ENCODE results near the gene TNC.

TNC gene

DNA sequence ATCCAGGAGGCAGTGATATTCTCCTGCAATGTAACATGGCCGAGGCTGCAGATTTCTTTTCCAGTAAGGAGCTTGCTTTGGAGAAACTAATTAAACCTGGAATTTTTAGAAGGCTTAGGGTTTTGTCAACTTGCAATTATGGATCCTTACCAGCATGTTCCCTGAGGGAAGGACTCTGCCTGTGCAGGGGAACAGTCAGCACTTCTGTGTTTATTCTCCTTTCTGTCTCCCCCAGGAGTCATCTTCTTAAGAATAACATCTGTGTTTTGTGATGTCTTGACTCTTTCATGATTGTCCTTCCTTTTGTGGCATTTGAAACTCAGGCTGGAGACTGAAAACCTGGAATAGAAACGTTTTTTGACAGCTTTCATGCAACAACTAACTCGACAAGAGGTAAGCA, 107.1 kb downstream of the TNC start:
- no peak for ATAC-seq
- DNase-seq = no peak

DNA sequence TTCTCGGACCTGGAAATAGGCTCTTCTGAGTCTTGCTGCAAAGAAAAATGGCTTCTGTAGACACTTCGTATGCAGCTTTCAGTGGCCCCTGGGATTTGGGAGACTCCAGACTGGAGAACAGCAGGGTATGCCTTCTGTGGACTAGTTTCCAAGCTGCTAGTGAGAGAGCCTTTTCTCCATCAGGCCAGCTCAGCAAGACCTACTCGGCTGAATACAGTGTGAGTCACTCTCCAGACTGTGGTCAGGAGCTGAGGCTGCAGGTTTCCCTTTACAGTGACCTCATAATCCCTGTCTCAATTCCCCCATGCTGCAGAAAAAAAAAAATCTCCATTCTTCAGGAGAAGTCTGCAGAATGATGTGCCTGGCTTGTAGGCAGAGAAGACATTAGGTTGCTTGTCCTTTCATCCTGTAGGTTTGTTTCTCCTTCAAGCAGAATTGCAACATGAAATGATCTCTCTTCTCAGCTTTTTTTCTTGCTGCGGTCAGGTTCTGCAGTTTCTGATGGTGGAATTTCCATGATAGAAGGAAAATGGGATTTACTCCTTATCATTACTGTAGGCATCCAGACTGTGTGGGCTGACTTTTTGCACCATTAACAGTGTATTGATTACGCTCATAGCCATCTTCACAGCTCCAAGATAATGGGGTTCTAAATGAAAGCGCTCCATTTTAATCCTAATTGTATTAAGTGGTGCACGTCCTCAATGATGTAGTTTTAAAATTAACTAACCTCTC, 109.3 kb downstream of the TNC start:
- DNase-seq (no peak), ATAC-seq (peak; percentile 67)

DNA sequence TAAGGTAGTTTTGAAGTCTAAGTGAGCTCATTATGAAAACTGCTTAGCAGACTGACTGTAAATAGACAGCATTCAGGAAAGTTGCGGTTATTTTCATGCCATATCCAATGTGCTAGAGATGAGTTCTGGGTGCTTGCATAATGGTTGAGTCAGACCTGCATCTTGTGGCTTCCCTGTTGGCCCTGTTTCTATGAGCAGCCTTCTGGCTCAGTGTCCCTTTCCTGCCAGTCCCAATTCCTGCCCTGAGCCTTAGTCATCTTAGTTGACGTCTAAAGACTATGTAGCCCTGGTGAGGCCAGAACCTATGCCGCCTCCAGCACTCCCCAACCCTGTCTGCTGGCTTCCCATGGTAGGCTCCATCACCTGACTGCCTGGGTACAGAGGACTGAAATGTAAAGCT, 111.3 kb downstream of the TNC start:
- ATAC-seq (peak; percentile 40), DNase-seq (peak; percentile 34)

DNA sequence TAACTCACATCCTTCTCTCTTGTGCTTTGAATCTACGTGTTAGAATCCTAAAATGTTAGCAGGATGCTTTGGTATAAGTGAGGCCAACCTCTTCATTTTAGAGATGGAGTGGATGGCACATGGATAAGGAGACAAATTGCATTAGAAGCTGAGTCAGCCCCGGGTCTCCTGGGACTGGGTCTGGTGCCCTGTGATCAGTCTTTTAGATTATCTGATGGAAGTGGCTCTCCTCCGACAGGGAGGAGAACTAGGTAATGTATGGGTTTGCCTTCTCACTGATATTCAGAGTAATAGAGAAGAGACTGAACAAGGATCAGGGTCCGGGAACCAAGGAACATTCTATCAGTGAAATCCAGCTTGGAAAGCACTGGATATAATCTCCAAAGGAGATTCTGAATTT, 112.6 kb downstream of the TNC start:
- no peak for ATAC-seq
- no peak for DNase-seq

DNA sequence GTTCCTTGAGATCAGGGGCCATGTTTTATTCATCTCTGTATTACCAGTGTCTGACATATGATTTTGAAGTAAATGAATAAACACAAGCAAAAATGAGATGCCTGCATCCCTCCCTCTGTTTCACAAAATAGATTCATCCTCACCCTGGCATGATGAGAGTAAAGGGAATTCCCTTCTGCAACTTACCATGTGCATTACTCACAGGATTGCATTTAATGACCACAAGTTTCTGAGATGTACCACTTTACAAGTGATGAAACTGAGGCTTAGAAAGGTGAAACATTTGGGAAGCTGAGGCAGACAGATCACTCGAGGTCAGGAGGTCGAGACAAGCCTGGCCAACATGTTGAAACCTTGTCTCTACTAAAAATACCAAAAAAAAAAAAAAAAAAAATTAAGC, 113.4 kb downstream of the TNC start:
- peak; percentile 70 for ATAC-seq
- no peak for DNase-seq

DNA sequence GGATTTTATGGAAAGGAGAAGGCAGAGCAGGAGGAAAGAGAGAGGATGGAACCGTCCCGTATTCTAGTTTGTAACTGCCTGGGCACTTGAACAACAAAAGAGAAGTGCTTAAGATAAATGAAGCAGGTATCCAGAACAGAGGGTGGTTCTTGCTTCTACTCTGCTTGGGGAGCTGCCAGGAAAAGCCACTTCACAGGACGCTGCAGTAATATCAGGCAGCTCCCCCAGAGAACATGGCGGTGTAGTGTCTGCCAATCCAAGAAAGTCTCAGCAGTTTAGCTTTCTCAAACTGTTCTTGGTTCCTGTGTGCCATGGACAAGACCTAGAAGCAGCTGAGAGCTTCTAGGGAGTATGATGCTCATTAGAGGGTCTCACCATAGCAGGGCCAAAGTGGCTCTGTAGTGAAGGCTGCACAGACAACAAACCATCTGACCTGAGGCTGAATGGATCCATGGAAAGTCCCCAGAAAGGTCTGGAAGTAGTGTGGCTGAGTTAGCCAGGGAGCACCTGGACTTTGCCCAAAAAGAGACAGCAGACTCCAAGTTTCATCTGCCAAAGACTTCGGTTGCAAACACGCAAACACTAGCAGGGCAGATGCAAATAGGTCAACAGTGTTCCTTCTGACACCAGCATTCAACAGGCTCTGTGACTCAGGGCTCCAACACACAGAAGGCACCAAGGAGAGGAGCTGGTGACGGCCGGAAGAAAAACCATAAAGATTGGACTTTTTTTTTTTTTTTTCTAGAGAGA, 115.4 kb downstream of the TNC start:
- ATAC-seq (no peak), DNase-seq (no peak)

DNA sequence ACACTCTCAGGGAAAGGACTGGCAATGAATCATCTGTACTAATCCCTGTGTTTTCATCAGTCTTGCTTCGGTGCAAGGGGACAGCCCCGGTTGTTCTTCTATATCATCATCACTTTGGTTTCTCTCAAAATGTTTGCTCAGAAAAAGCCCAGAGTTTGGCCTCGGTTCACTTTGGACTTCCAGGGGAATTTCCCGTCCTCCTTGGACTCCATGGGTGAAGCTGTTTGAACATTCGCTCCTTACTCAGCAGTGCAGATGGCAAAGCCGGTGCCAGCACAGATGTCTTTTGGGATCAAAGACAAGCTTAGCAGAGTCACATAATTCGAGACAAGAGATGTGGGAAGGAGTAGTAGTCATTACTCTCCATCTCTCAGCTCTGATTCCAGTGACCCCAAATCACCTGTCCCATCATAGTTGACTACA, 117.7 kb downstream of the TNC start:
- DNase-seq (peak; percentile 42), ATAC-seq (peak; percentile 82)

DNA sequence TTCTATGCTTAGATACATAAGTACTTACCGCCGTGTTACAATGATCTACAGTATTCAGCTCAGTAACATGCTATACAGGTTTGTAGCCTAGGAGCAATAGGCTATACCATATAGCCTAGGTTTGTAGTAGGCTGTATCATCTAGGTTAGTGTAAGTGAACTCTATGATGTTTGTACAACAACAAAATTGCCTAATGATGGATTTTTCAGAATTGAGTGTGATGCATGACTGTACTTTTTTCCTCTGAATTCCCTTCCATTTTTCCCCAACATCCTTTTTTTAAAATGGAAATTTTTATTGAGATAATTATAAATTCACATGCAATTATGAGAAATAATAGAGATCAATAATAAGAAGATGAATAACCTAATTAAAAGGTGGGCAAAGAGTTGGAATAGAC, 119.6 kb downstream of the TNC start:
- DNase-seq (no peak), ATAC-seq (no peak)

DNA sequence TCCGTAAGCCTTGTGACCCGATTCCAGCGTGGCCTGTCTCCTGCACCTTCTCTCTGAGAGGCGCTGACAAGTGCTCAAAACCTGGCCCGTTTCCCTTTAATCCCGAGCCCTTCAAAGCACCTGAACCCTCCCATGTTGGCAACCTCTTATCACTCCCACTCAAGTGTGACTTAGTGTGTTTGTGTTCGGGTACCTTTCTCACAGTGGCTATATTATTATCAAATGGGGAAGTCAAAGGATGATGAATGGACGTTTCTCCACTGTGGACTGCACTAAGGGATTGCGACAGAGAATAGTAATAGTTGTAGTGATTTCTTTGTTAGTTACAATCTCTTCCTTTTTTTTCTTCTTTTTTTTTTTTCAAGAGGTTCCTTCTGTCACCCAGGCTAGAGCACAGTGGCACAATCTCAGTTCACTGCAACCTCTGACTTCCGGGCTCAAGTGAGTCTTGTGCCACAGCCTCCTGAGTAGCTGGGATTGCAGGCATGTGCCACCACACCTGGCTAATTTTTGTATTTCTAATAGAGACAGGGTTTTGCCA, 122.2 kb downstream of the TNC start:
- DNase-seq = no peak
- ATAC-seq = no peak

DNA sequence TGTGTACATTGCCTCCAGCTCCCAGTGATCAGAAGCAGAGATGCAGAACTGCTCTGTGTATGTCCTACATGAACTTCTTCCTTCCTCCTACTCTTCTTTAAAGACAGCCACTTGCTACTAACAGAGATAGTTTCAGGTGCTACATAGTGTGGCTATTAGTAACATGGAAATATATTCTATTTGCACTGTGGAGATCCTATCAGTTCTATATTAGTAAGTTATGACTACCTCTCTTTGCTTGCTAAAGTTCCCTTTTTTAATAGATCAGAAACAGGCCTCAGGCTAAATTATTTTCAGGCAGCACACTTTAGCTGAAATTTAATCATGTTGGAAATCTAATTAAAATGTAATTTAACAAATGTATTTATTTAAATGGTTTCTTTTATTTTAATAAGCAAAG, 123.2 kb downstream of the TNC start:
- DNase-seq = no peak
- peak; percentile 55 for ATAC-seq

DNA sequence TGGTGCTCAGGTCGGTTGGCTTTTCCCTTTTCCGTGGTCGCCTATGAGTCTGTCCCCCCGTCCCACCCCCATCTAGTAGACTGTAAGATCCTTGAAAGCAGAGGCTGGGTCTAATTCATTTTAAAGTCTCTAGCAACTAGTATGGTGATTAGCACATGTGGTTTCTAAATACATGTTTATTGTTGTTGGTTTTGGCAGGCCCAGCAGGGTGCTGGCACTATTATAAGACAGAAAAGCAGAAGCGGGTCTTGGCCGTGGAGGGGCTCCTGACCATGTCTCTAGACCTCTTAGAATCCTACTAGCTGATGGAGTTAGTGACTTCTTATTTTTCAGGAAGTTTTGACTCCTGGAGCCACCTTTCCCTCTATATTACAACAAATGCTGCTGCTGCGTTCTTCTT, 126.1 kb downstream of the TNC start:
- ATAC-seq (no peak), DNase-seq (no peak)

DNA sequence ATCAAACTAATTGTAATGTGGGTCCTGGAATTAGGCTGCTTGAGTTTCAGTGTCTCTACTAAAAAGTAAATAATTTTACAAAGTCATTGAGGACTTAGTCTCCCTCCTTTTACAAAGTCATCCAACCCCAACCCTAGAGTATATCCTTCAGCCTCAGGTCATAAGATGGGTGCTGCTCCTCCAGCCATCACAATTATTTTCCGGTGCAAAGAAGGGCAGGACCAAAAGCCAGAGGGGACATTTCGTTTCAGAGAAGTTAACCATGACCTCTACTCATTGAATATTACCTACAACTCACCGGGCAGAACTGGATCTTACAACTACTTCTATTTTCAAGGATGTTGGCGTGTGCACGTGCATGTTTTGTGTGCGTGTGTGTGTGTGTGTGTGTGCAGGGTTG, 127.1 kb downstream of the TNC start:
- DNase-seq (no peak), ATAC-seq (no peak)

DNA sequence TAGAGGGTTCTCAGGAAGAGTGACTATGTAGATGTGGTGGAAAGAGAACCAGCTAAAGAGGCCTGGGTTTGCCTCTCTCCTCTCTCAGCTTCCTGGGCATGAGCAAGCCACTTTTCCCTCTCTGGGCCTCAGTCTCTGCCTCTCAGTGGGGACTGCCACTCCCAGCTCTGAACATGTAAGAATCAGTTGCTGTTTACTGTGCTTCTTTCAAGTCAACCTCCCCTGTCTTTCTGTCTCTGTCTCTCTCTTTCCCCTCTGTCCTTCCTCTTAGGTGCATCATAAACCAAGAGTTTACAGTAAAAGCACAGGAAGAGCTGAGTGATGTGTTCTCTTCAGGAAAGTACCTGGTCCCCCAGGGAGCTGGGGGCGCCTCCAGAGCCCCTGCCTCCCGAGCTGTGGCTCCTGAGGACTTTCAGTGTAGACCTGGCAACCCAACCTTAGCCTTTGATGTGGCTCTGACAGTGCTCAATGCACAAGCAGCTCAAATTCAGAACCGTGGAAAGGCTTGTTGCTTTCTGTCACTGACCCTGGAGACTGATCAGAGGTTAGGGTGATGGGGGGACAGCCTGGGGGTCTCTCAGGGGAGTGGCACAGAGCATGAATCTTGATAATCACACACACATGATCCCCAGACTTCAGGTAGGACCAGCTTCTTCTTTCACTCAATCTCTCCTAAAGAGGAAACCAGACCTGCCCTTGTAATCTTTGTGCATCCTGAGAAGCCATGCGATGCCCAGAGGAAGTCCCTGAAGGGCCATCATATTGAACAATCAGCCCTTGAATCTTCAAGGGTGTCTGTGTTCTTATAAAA, 128.2 kb downstream of the TNC start:
- ATAC-seq (peak; percentile 88), DNase-seq (peak; percentile 65)

DNA sequence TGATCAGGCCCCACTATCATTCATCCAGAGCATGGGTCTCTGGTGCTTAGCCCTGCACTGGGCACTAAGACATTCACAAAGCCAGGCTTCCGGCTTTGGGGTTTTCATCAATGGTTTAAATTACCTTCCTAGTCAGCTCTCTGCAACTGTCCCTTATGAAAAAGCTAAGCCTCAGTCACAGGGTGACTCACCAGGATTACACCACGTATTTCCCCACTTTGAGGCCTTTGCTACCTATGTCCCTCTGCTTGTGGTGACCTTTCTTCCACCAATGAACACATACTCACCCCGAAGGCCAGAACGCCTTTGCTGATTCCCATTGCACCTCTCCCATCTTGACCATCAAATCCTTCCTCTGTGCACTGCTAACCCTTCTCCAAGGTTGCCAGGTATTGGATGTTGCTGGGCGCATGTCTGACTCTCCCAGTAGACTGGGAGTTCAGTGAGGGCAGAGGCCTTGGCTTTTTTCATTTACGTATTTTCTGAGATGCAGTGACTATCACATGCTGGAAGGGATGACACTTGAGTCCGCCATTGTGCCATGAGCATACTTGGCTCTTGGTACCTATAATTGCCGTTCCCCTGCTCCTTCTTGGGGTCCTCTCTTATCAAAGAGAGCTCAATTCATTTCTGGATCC, 128.9 kb downstream of the TNC start:
- peak; percentile 43 for DNase-seq
- ATAC-seq = peak; percentile 68

DNA sequence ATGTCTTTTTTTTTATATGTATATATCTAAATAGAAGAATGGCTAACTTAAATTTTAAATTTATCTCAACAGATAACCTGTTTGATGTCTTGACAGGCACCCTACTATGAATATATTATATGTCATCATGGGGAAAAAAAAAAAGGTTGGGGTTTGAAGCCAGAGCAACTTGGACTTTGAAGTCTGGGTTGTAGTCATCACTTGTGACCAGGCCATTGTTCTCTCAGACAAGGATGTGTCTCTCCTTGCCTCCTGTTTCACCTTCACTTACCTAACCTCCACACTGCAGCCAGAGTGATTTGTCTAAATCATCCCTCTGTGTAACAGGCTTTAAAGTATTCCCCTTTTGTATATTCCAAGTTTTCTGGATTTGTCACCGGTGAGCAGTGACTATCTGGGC, 130.8 kb downstream of the TNC start:
- ATAC-seq = no peak

DNA sequence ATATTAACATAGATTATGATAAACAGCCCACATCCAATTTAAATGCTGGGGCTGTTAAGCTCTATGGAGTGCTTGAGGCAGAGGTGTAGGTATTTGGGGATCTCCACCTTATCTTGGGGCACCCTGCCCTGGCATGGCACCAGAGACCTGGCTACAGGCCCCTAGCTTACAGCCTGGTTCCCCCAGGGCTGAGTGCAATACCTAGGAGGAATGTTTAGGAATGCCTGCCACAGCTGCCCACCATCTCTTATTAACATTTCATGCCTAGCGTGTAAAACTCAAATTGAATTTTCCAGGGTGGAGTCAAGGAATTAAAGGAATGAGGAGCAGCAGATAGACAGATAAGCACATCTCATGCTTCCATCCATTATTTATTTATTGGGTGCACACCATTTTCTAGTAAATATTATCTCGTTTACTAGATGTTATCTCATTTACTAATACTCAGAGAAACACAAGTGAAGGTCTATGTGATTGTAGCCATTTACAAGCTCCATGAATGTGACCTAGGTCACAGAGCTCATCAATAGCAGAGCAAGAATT, 131.9 kb downstream of the TNC start:
- ATAC-seq (no peak), DNase-seq (no peak)

More for the DNA sequence above, 130.8 kb downstream of the TNC start:
- no peak for DNase-seq

DNA sequence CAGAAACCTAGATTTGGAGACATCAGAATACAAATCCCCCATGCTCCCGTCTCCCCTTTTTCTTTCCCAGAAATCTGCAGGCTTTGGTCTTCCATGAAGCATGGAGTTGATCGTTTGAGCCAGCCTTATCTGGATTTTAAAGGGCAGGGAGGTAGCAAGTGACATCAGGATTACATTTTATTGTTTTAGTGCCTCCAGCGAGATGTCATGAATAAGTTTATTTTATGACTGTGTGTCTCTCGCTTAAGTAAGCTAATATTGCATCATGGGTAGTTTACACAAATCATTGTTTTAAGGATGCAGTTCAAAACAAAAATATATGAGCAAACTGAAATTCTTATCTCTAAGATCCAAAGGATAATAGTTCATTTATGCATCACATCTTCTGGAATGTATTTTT, 136.9 kb downstream of the TNC start:
- ATAC-seq (no peak), DNase-seq (no peak)

DNA sequence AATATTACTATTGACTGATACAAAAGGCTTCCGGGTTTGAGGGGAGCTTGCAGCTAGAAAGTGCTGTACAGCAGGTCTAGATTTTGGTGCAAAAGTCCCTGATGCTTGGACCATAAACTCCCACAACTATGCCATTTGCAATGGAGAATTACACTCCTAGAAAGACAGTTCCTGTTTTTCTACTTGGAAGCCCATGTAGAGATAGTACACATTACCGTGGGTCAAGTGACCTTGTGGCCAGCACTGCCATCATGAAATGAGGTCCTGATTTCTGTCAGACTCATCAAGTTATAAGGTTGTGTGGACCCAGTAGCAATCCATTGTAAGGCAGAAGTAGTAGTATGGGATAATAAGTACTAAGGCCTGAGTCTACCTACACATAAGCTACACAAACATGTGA, 144.7 kb downstream of the TNC start:
- DNase-seq = no peak
- ATAC-seq = no peak

DNA sequence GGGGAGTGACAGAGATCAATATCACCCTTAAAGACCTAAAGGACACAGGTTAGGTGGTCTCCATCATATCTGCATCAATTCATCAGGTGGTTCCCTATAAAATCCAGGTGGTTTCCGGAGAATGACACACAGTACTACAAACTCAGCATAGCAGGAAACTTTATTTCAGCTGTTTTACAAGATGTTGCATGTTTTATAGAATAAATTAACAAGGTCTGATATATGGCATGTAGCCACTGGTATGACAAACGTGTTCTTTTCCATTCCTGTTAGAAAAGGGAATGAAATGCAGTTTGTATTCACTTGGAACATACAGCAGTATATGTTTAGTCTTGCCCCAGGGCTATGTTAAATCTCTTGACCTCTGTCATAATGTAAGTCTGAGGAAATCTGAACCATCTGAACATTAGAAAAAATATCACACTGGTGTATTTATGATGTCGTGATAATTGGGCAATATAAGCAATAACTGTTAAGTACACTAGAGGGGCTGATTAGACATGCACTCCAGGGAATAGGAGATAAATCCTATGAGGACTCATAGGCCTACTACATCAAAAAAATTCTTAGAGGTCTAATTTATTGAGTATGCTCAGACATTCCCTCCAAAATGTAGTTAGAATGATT, 145.3 kb downstream of the TNC start:
- ATAC-seq = no peak
- DNase-seq = no peak

Measured in stimulated activated naive CD8-positive, alpha-beta T cell treated with anti-CD3 and anti-CD28 coated beads, Interleukin-15, Interleukin-2, amounts not matched to agents 100 U/mL and 50 U/mL, for 24 hours (primary cell).